Mesodermal cell (in vitro differentiated cells): Measurements from ENCODE around the gene HECA.

ENCODE experiments used
- H3K27ac ChIP-seq: 2 replicates; pipeline ENCODE4 v1.7.0; 2013; ENCODE audit warnings: mild to moderate bottlenecking, low read depth, low read length, moderate library complexity; ENCODE audit not compliant: severe bottlenecking
- H3K36me3 ChIP-seq: 2 replicates; pipeline ENCODE4 v1.7.1; 2013; ENCODE audit warnings: mild to moderate bottlenecking, low read length, moderate library complexity; ENCODE audit not compliant: control insufficient read depth, insufficient read depth
- H3K4me1 ChIP-seq: one replicate; pipeline ENCODE4 v1.7.1; 2013; ENCODE audit warnings: mild to moderate bottlenecking, low read length; ENCODE audit not compliant: insufficient read depth, control insufficient read depth, poor library complexity, severe bottlenecking
- H3K4me3 ChIP-seq: 2 replicates; pipeline ENCODE4 v1.7.0; 2013; ENCODE audit warnings: low read length, control low read depth, mild to moderate bottlenecking; ENCODE audit not compliant: insufficient read depth, poor library complexity, severe bottlenecking; ENCODE audit errors: extremely low read depth
- H3K9me3 ChIP-seq: 2 replicates; pipeline ENCODE4 v1.7.1; 2013; ENCODE audit warnings: mild to moderate bottlenecking, low read length, moderate library complexity; ENCODE audit not compliant: control insufficient read depth
- WGBS, 2 experiments: methylation state at CpG; one replicate each; pipeline ENCODE4 v1.1.5; 2013; ENCODE audit warnings: missing lambda C conversion rate in 2 of 2; ENCODE audit not compliant: insufficient coverage in 2 of 2; 5-methylcytosine and 5-hydroxymethylcytosine counted together

The HECA gene

GRCh38 chr6:139175389-139175948 is 40.6 kb downstream of the HECA start:
- H3K36me3 ChIP-seq = peaks cover 39% of the 10 kb centered on the region
- H3K27ac ChIP-seq = no peak overlapping the region
- no peak overlapping the region for H3K4me3 ChIP-seq
- H3K4me1 ChIP-seq = no peaks in the 10 kb centered on the region
- WGBS, 2 experiments = 88 to 97% methylated on average over 2 to 3 of the region's 4 CpGs
- H3K9me3 ChIP-seq = no peaks in the 10 kb centered on the region

DNA sequence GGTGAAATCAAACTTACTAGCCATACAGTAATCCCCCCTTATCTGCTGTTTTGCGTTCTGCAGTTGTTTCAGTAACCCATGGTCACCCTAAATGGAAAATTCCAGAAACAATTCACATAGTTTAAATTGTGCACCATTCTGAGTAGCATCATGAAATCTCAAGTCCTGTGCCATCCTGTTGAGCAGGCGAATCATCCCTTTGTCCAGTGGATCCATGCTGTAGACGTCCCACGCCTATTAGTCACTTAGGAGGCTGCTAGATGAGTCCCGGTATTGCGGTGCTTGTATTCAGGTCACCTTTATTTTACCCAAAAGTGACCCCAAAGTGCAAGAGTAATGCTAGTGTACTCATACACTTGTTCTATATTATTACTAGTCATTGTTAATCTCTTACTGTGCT is 46.4 kb downstream of the HECA start:
- Histone ChIP-seq H3K4me1 (no peaks in the 10 kb centered on the region), H3K36me3 (peaks cover 17% of the 10 kb centered on the region), H3K9me3 (no peaks in the 10 kb centered on the region), H3K27ac (no peak overlapping the region), H3K4me3 (no peak overlapping the region)
- 98 to 100% methylated on average over 4 of the region's 6 CpGs for WGBS, 2 experiments

DNA sequence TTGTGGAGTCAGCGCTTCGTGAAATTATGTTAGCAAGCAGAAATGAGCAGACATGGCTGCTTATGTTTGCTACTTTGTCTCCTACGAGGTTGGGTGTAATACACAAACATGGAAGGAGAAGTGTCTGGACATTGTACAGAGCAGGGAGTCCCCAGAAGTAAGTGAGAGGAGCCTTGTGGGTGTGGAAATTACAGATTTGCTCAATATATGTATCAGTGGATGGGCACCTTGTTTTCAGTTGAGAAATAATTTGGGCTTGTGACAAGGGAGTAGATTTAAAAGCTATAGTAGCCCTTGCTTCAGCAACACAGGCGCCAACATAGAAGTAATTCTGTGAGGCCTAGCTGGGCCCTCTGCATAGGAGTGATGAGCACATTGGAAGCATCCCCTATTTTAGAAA is 49.2 kb downstream of the HECA start:
- peaks cover 3% of the 10 kb centered on the region for H3K36me3 ChIP-seq
- no peak overlapping the region for H3K4me3 ChIP-seq
- no peaks in the 10 kb centered on the region for H3K9me3 ChIP-seq
- H3K27ac ChIP-seq = no peak overlapping the region
- WGBS, 2 experiments = 94 to 96% methylated on average over 4 of the region's 4 CpGs
- H3K4me1 ChIP-seq = no peaks in the 10 kb centered on the region

- H3K36me3 ChIP-seq = no peaks in the 10 kb centered on the region
- no peak overlapping the region for H3K4me3 ChIP-seq
- WGBS, 2 experiments = 80% methylated on average over 1 of the region's 3 CpGs; no CpG with 5 or more reads in 1 of the 2 experiments
- no peaks in the 10 kb centered on the region for H3K4me1 ChIP-seq
- H3K9me3 ChIP-seq = no peaks in the 10 kb centered on the region
- no peak overlapping the region for H3K27ac ChIP-seq
Observed at GRCh38 chr6:139184459-139184858, 49.6 kb downstream of the HECA start.

DNA sequence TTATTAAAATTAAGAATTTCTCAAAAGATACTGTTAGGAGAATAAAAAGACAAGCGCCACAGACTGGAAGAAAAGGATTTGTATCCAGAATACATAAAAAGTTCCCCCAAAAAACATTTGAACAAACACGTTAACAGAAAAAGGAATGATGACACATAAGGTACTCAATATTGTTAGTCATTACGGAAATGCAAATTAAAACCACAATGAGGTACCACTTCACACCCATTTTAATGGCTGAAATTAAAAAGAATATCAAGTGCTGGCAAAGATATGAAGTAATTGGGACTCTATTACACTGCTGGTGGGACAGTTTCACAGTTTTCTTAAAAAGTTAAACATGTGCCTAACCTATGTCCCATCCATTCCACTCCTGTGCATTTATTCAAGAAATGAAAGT is 51.4 kb downstream of the HECA start:
- H3K9me3 ChIP-seq = no peaks in the 10 kb centered on the region
- no peaks in the 10 kb centered on the region for H3K36me3 ChIP-seq
- H3K4me1 ChIP-seq = no peaks in the 10 kb centered on the region
- H3K27ac ChIP-seq = no peak overlapping the region
- WGBS, 2 experiments = no CpG with 5 or more reads among the region's 3 CpGs
- H3K4me3 ChIP-seq = no peak overlapping the region

- WGBS, 2 experiments = no CpG with 5 or more reads among the region's 1 CpG
- no peak overlapping the region for H3K27ac ChIP-seq
- no peaks in the 10 kb centered on the region for H3K36me3 ChIP-seq
- H3K9me3 ChIP-seq = no peaks in the 10 kb centered on the region
- no peaks in the 10 kb centered on the region for H3K4me1 ChIP-seq
- no peak overlapping the region for H3K4me3 ChIP-seq
Observed at GRCh38 chr6:139186692-139187091, 51.8 kb downstream of the HECA start.

GRCh38 chr6:139187489-139187888 is 52.6 kb downstream of the HECA start:
- no peaks in the 10 kb centered on the region for H3K36me3 ChIP-seq
- H3K4me3 ChIP-seq = no peak overlapping the region
- 63 to 93% methylated on average over 3 of the region's 4 CpGs for WGBS, 2 experiments
- no peaks in the 10 kb centered on the region for H3K4me1 ChIP-seq
- no peak overlapping the region for H3K27ac ChIP-seq
- H3K9me3 ChIP-seq = no peaks in the 10 kb centered on the region

- Histone ChIP-seq H3K27ac (no peak overlapping the region), H3K9me3 (no peaks in the 10 kb centered on the region), H3K4me3 (no peak overlapping the region), H3K36me3 (no peaks in the 10 kb centered on the region), H3K4me1 (no peaks in the 10 kb centered on the region)
- WGBS, 2 experiments = 92% methylated on average over 3 of the region's 3 CpGs
Observed at GRCh38 chr6:139189665-139190064, 54.8 kb downstream of the HECA start.

GRCh38 chr6:139194740-139195139 is 59.9 kb downstream of the HECA start:
- H3K27ac ChIP-seq = peak overlapping the region; percentile 10
- 86 to 87% methylated on average over 3 of the region's 3 CpGs for WGBS, 2 experiments
- no peak overlapping the region for H3K4me3 ChIP-seq
- no peaks in the 10 kb centered on the region for H3K9me3 ChIP-seq
- H3K4me1 ChIP-seq = no peaks in the 10 kb centered on the region
- H3K36me3 ChIP-seq = no peaks in the 10 kb centered on the region

GRCh38 chr6:139198529-139199288 is 63.8 kb downstream of the HECA start:
- H3K4me1 ChIP-seq = no peaks in the 10 kb centered on the region
- H3K9me3 ChIP-seq = no peaks in the 10 kb centered on the region
- H3K27ac ChIP-seq = no peak overlapping the region
- H3K36me3 ChIP-seq = no peaks in the 10 kb centered on the region
- WGBS, 2 experiments = 87 to 100% methylated on average over 1 to 2 of the region's 4 CpGs
- H3K4me3 ChIP-seq = no peak overlapping the region

GRCh38 chr6:139201378-139201777 is 66.5 kb downstream of the HECA start:
- Histone ChIP-seq H3K36me3 (no peaks in the 10 kb centered on the region), H3K4me1 (no peaks in the 10 kb centered on the region), H3K9me3 (peaks cover 9% of the 10 kb centered on the region), H3K4me3 (no peak overlapping the region), H3K27ac (no peak overlapping the region)
- 80 to 100% methylated on average over 1 of the region's 4 CpGs for WGBS, 2 experiments
